Hematopoietic multipotent progenitor cell (in vitro differentiated cells): Measurements from ENCODE around the gene VPS18. TPM values are rescaled to one million over a fixed set of nuclear protein-coding genes. Genes with fewer than 3 reads are reported as not detected.

ENCODE experiments used
- DNase-seq, 3 donors: peaks; one replicate each; pipeline ENCODE4 v3.0.0-alpha.2; 2011 to 2015; ENCODE audit warnings: low read depth in 2 of 3, low spot score in 2 of 3
- total RNA-seq: library from RNA; depleted of rRNA; stranded (reverse); fragments of >200 nt; gene quantifications from one replicate; pipeline ENCODE4 v1.2.3, GENCODE V29; 2012

The VPS18 gene
- total RNA-seq, 1 donor, result 47.4 TPM

DNA sequence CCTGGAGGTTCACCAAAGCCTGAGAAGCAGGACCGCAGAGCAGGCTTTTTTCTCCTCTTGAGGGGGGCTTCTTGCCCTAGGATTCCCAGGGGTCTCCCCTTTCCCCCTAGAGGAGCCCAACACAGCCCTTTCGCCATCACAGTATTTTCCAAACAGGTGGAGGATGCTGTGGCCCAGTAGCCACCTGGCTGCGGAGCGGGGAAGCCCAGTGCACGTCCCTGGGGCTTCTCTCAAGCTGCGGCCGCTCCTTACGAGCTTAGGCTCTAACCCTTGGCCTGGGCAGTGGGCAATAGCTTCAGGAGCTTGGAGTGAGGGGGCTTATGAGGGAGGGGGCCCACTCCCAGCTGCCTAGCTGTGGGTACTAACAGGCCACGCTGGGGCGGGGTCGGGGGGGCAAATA, 23.3 kb downstream of the VPS18 start:
- no peak for DNase-seq

DNA sequence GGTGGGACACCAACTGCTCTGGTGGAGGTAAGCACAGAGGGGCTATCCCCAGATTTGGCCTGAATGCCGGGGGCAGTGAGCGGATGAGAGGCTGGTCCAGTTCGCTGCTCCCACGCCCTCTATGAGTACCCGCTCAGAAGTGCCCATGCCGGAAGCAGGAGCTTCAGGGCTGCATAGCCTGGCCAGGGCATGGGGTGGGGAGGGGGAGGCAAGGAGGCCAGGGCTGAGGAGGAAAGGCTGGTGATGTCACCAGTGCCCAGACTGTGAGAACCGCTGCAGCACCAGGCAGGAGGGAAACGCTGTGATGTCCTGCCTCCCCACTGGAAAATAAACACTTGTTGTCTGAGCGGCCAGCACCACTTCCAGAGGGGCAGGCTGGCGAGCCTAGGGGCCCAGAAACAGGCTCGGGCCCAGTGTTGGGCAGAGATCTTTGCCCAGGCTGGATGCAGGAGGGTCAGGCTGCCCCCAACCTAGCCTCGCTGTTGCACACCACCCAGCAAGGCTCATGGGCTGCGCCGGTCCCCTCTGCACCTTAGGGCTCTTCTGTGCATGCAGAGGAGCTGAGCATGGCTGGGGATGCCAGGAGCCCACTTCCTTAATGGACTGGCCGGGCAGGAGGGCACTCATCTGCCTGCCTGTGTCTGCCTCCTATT, 24.0 kb downstream of the VPS18 start:
- DNase-seq, result no peak

GRCh38 chr15:40918799-40919392, 24.6 kb downstream of the VPS18 start:
- DNase-seq, result no peak

DNA sequence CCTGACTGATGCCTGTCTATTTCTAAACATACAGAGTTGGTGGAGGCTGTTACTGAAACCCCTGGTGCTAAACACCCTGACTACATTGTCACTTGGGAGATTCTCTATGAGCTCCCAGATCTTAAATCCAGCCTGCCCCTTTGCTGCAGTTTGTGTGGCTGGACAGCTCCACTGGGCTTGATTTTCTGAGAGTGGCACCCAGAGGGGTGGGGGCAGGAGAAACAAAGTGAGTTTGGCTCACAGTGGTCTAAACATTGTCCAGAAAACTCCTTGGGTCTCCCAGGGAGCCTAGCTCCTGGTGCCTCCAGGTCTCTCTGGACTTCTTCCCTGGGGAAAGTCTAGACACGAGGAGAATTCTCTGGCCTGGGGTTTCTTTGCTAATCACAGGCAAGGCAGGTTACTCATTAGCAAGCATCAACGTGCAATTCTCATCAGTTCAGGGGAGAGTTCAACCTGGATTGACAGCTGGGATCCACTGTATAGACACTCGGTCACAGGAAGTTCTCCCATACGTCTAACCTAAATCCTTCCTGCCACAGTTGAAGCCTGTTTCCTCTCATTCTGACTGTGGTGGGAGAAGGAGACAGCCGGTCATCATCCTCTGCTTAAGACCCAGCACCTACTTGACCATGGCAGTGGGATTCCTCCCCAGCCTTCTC, 27.8 kb downstream of the VPS18 start:
- no peak for DNase-seq

- DNase-seq, result no peak
Measured at GRCh38 chr15:40922608-40923005, 28.4 kb downstream of the VPS18 start.

DNA sequence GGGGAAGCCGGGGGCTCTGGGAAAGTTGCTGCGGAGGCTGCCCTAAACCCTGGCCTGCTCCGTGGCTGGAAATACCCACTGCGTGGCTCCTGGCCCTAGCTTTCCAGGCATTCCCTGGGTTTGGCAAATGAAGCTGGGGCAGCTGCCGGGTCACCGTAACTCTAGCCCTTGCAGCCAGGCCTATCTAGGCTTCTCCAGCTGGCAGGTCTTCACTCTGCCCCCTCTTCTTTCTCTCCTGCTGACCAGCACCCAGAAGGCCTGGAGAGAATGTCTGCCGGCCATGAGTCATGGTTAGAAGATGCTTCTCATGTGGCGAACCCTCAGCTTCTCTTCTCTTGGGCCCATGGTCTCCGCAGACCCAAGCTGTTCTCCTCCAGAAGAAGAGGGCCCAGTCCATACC, 29.3 kb downstream of the VPS18 start:
- no peak for DNase-seq

DNA sequence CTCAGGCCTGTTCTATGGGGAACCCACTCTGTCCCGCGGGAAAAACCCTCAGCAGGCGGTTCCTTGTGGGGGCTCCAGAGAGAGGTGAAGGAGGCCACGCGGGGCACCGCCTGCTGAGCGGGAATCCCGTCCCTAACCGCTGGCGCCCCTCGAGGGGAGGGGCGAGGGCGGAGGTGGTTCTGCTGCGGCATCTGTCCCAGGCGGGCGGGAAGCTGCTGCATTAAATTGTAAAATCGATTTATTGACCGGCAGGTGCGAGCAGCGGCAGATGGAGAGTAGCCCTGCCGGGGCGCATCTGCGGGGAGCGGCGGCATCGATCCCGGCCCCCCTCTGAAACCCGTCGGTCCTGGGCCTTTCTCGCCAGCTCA, 31.2 kb downstream of the VPS18 start:
- no peak for DNase-seq

- peak in 1 of 3 donors; percentile 55 for DNase-seq
Measured at GRCh38 chr15:40925863-40926658, 31.8 kb downstream of the VPS18 start.

DNA sequence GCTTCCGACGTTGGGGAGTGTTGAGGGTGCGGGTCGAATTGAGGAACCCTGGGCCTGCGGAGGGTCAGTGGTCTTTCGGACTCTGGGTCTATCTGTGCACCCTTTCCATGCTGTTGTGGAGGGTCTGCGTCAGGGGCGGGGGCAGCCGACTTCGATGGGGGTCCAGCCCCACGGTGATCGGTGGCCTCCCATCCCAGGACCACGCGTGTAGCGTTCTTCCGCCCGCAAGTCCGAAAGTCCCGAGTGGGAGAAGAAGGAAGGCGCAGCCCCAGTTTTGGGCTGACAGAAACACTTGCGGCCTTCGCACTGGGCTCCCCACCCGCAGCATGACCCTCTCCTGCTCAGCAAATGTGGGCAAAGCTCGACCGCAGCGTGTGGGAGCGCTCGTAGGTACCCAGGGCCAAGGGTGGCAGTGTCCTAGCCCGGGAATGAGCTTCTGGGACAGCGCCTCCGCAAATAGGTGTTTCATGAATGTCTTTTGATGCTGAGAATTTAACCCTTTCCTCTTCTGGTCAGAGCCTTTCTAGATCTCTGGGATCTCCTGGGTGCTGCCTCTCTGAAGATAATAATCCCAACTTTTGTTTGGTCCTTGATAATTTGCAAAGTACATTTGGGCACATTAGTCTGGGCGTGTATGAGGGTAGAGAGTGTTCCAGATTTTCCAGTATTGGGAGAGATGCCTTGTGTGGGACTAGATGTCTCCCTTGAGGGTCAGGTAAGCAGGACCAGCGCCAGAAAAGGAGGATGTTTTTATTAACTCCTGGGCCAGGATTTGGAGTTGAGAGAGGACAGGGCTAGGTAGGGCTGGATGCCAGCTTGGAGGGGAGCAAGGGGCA, 32.6 kb downstream of the VPS18 start:
- no peak for DNase-seq

GRCh38 chr15:40927495-40927872, 33.2 kb downstream of the VPS18 start:
- no peak for DNase-seq

GRCh38 chr15:40927873-40928806, 33.9 kb downstream of the VPS18 start:
- peak in 1 of 3 donors; percentile 28 for DNase-seq

GRCh38 chr15:40928821-40929659, 34.8 kb downstream of the VPS18 start, which contains the start of gene DLL4:
DLL4 (plus strand) TSS chr15:40929340; CDS start chr15:40929669, 329 bp downstream.
- peak in 1 of 3 donors; percentile 45 for DNase-seq

- no peak for DNase-seq
Measured at GRCh38 chr15:40929660-40930429, 35.6 kb downstream of the VPS18 start.

DNA sequence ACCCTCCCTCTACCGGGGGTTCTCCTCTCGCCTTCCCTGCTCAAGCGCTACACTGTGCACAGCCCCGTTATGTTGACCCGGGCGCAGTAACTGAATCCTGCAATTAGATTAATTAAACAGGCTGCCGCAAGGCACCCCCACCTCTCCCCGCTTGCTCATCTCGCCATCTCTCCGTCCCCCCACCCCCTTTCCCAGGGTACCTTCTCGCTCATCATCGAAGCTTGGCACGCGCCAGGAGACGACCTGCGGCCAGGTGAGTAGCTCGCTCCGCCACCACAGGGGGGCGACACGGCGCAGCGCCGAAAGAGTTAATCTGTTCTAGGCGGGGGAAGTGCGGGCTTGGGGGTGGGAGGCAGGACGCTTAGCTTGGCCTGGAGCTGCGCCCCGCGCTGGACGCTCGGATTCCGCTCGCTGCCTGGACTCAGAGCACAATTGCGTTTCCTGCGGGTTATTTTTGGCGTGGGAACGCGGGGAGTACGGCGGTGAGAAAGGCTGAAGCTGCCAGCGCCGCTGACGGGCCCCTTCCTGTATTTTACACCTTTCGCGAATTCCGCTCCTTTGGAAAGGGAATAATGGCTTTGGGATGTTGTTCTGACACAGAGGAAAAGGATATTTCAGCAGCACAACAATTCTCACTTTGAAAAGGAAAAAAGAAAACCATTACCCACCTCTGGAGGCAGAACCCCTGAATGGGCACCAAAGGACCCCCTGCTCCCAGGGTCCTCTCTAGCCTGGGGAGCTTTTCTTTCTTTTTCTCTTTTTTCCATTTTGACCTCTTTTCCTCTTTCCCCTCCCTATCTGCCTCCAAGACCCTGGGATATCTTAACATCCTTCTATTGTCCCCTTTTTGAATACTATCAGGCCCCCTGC, 36.4 kb downstream of the VPS18 start:
- DNase-seq, result peak in 1 of 3 donors; percentile 48

GRCh38 chr15:40931300-40932142, 37.3 kb downstream of the VPS18 start:
- DNase-seq, result no peak

DNA sequence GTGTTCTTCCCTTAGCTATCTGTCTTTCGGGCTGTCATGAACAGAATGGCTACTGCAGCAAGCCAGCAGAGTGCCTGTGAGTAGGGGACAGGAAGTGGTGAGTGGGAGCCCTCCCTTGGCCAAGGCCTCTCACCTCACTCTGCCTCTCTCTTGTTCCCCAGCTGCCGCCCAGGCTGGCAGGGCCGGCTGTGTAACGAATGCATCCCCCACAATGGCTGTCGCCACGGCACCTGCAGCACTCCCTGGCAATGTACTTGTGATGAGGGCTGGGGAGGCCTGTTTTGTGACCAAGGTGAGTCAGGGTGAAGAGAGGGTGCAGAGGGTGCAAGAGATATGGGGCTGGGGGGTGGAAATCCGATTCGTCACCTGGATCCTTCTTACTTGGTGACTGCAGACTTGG, 37.9 kb downstream of the VPS18 start:
- peak in 1 of 3 donors; percentile 60 for DNase-seq
